Rectal smooth muscle tissue (tissue), 1 donor: Measurements from ENCODE around the gene ZNF892.
"Not testable (repeated sequence)": the region's sequence is repeated elsewhere in the genome, so short reads cannot be mapped to it uniquely, and the experiment has no call there.

Experiments used
- H3K27ac ChIP-seq: one replicate; pipeline ENCODE4 v1.7.0; 2013; ENCODE audit warnings: low read depth, low read length, inconsistent platforms
- H3K27me3 ChIP-seq: one replicate; pipeline ENCODE4 v1.7.0; 2013; ENCODE audit warnings: low read length; ENCODE audit not compliant: control insufficient read depth, insufficient read depth
- H3K36me3 ChIP-seq: one replicate; pipeline ENCODE4 v1.7.0; 2013; ENCODE audit warnings: low read length; ENCODE audit not compliant: control insufficient read depth, insufficient read depth
- H3K4me1 ChIP-seq: one replicate; pipeline ENCODE4 v1.7.0; 2013; ENCODE audit warnings: low read length; ENCODE audit not compliant: control insufficient read depth, insufficient read depth
- H3K4me3 ChIP-seq: one replicate; pipeline ENCODE4 v1.7.0; 2013; ENCODE audit warnings: low read length
- H3K9ac ChIP-seq: one replicate; pipeline ENCODE4 v1.7.0; 2013; ENCODE audit warnings: low read length

ZNF892 gene

DNA sequence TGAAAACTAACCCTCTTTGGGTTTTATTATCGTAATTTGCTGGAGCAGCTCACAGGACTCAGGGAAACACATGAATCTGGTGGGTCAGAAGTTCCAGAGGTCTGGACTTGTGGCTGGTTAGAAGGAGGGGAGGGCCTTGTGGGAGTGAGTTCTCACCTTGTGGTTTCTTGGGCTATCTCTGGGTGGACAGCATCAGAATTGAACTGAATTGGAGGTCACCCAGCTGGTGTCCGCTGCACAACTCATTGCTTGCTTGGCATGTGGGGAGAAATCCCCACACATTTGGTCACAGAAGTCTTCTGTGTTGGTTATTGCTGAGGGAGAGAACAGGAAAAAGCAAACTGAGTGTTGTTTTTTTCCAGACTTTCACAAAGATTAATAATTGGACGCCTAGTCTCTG, 27.5 kb downstream of the ZNF892 start:
- Histone ChIP-seq H3K9ac (no peak overlapping the region), H3K36me3 (no peaks in the 10 kb centered on the region), H3K4me3 (no peak overlapping the region), H3K4me1 (no peaks in the 10 kb centered on the region), H3K27me3 (no peaks in the 10 kb centered on the region), H3K27ac (no peak overlapping the region)

- Histone ChIP-seq H3K27me3 (no peaks in the 10 kb centered on the region), H3K9ac (no peak overlapping the region), H3K27ac (no peak overlapping the region)
Measured at GRCh38 chr2:95238131-95238530, 30.8 kb downstream of the ZNF892 start.

DNA sequence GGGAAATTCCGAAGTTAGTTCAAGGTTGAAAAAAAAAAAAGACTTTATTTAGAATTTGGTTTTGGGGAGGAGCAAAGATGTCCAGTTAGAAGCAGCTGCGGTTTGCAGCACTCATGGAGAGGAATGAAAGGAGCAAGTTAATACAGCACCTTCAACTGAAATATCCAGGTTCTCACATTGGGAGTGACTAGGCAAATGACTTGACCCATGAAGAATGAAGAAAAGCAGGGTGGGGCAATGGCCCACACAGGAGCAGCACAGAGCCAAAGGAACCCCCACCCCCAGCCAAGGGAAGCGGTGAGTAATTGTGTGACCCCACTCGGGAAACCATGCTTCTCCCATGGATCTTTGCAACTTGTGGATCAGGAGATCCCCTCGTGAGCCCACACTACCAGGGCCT, 32.8 kb downstream of the ZNF892 start:
- no peak overlapping the region for H3K9ac ChIP-seq
- H3K27me3 ChIP-seq, result no peaks in the 10 kb centered on the region
- no peak overlapping the region for H3K27ac ChIP-seq
- H3K36me3 ChIP-seq, result no peaks in the 10 kb centered on the region
- no peak overlapping the region for H3K4me3 ChIP-seq
- H3K4me1 ChIP-seq, result no peaks in the 10 kb centered on the region

More at GRCh38 chr2:95238131-95238530, 30.8 kb downstream of the ZNF892 start:
- Histone ChIP-seq H3K4me3 (no peak overlapping the region), H3K36me3 (no peaks in the 10 kb centered on the region), H3K4me1 (no peaks in the 10 kb centered on the region)

GRCh38 chr2:95240556-95240955, 33.2 kb downstream of the ZNF892 start:
- no peak overlapping the region for H3K4me3 ChIP-seq
- H3K9ac ChIP-seq, result no peak overlapping the region
- no peaks in the 10 kb centered on the region for H3K27me3 ChIP-seq
- H3K27ac ChIP-seq, result no peak overlapping the region
- no peaks in the 10 kb centered on the region for H3K4me1 ChIP-seq
- H3K36me3 ChIP-seq, result no peaks in the 10 kb centered on the region

GRCh38 chr2:95242084-95242483, 34.8 kb downstream of the ZNF892 start:
- H3K9ac ChIP-seq, H3K4me3 ChIP-seq, H3K36me3 ChIP-seq, H3K27ac ChIP-seq, H3K27me3 ChIP-seq, H3K4me1 ChIP-seq: not testable (repeated sequence)
